Measurements from ENCODE around the gene ICE2. TPM values are rescaled to one million over a fixed set of nuclear protein-coding genes. Genes with fewer than 3 reads are reported as not detected.

ICE2 gene
- total RNA-seq, 1 donor from 2014 or later: 85.1 TPM

- peaks cover 6% of the 10 kb centered on the region for H3K36me3 Mint-ChIP-seq (ENCODE audit: insufficient read depth)
- no peak for DNase-seq (ENCODE audit: low spot score, unreplicated experiment)
- no peaks in the 10 kb centered on the region for H3K9me3 Mint-ChIP-seq (ENCODE audit: low read depth)
- peak overlapping the region; percentile 87 for H3K4me3 Mint-ChIP-seq (ENCODE audit: low read depth)
- H3K27me3 Mint-ChIP-seq: peaks cover 8% of the 10 kb centered on the region
- H3K4me1 Mint-ChIP-seq (ENCODE audit: low read depth): peaks cover 66% of the 10 kb centered on the region
- H3K27ac Mint-ChIP-seq: peak overlapping the region; percentile 97
- TF ChIP-seq CTCF (IDR thresholded peaks at IDR 0.05; ENCODE audit: unreplicated experiment): no peak
Observed at GRCh38 chr15:60396100-60396499, 82.8 kb downstream of the ICE2 start.

- H3K4me1 Mint-ChIP-seq (ENCODE audit: low read depth): peaks cover 72% of the 10 kb centered on the region
- H3K4me3 Mint-ChIP-seq (ENCODE audit: low read depth): peak overlapping the region; percentile 87
- H3K36me3 Mint-ChIP-seq (ENCODE audit: insufficient read depth): peaks cover 6% of the 10 kb centered on the region
- no peaks in the 10 kb centered on the region for H3K9me3 Mint-ChIP-seq (ENCODE audit: low read depth)
- no peak for DNase-seq (ENCODE audit: low spot score, unreplicated experiment)
- peaks cover 8% of the 10 kb centered on the region for H3K27me3 Mint-ChIP-seq
- H3K27ac Mint-ChIP-seq: peak overlapping the region; percentile 92
- TF ChIP-seq CTCF (IDR thresholded peaks at IDR 0.05; ENCODE audit: unreplicated experiment): no peak
Observed at GRCh38 chr15:60395276-60396011, 83.5 kb downstream of the ICE2 start.

GRCh38 chr15:60394689-60395097 is 84.2 kb downstream of the ICE2 start:
- peaks cover 8% of the 10 kb centered on the region for H3K27me3 Mint-ChIP-seq
- no peak for TF ChIP-seq CTCF (IDR thresholded peaks at IDR 0.05; ENCODE audit: unreplicated experiment)

GRCh38 chr15:60392986-60393790 is 85.8 kb downstream of the ICE2 start:
- Mint-ChIP-seq H3K4me3 (ENCODE audit: low read depth) (peak overlapping the region; percentile 32), H3K27ac (peak overlapping the region; percentile 92), H3K4me1 (ENCODE audit: low read depth) (peaks cover 77% of the 10 kb centered on the region), H3K9me3 (ENCODE audit: low read depth) (no peaks in the 10 kb centered on the region), H3K36me3 (ENCODE audit: insufficient read depth) (peaks cover 12% of the 10 kb centered on the region), H3K27me3 (no peaks in the 10 kb centered on the region)
- no peak for DNase-seq (ENCODE audit: low spot score, unreplicated experiment)
- no peak for TF ChIP-seq CTCF (IDR thresholded peaks at IDR 0.05; ENCODE audit: unreplicated experiment)

More at GRCh38 chr15:60394689-60395097, 84.2 kb downstream of the ICE2 start:
- H3K27ac Mint-ChIP-seq: peak overlapping the region; percentile 92
- H3K9me3 Mint-ChIP-seq (ENCODE audit: low read depth): no peaks in the 10 kb centered on the region
- H3K36me3 Mint-ChIP-seq (ENCODE audit: insufficient read depth): peaks cover 8% of the 10 kb centered on the region
- no peak overlapping the region for H3K4me3 Mint-ChIP-seq (ENCODE audit: low read depth)
- peaks cover 78% of the 10 kb centered on the region for H3K4me1 Mint-ChIP-seq (ENCODE audit: low read depth)
- no peak for DNase-seq (ENCODE audit: low spot score, unreplicated experiment)

- peaks cover under 1% of the 10 kb centered on the region for H3K9me3 Mint-ChIP-seq (ENCODE audit: low read depth)
- H3K27me3 Mint-ChIP-seq: no peaks in the 10 kb centered on the region
- H3K4me1 Mint-ChIP-seq (ENCODE audit: low read depth): peaks cover 76% of the 10 kb centered on the region
- H3K27ac Mint-ChIP-seq: peak overlapping the region; percentile 78
- no peak for TF ChIP-seq CTCF (IDR thresholded peaks at IDR 0.05; ENCODE audit: unreplicated experiment)
- H3K36me3 Mint-ChIP-seq (ENCODE audit: insufficient read depth): peaks cover 12% of the 10 kb centered on the region
- H3K4me3 Mint-ChIP-seq (ENCODE audit: low read depth): no peak overlapping the region
- no peak for DNase-seq (ENCODE audit: low spot score, unreplicated experiment)
Observed at GRCh38 chr15:60392601-60392985, 86.3 kb downstream of the ICE2 start.

All from progenitor cell of endocrine pancreas (in vitro differentiated cells).